Cardiac atrium fibroblast (primary cell): Measurements from ENCODE around the gene NHSL2. TPM values are rescaled to one million over a fixed set of nuclear protein-coding genes. Genes with fewer than 3 reads are reported as not detected.

Experiments
- total RNA-seq: library from RNA; depleted of rRNA; stranded (reverse); fragments of >200 nt; gene quantifications from 2 replicates; pipeline ENCODE4 v1.2.3, GENCODE V29; 2015

The NHSL2 gene
- total RNA-seq, result 0.18 and 0.81 TPM in 2 replicates

DNA sequence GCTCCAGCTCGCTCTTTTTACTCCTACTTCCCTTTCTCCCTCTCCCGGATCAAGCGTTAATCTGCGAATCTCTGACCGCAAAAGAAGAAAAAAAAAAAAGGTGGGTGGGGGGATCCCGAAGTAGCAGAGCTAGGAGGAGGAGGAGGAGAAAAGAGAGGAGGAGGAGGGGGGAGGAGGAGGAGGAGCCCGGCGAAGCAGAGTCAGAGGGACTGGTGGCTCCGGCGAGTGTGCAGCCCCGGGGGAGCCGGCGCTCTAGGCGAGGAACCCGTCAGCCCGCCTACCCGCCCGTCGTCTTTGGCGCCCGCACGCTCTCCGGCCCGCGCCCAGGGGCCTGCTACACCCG, at the start of gene NHSL2:
Gene NHSL2, plus strand, starts transcription at position 203 of the 343 bp plus-strand sequence.

GRCh38 chrX:72131317-72132294, 221.0 kb downstream of the NHSL2 start, which contains the start of gene RTL5:
Gene RTL5, minus strand, starts transcription at chrX:72131915.

GRCh38 chrX:72181178-72182125, 270.8 kb downstream of the NHSL2 start, which contains the start of gene PIN4:
Gene PIN4, plus strand, starts transcription at chrX:72181757. Its CDS starts 29 bp downstream, at chrX:72181786.

Other genes with a start within 250 kb of the NHSL2 start
- gene CXorf49, start 192.6 kb upstream of the NHSL2 start, total RNA-seq, result not detected in 2 replicates
- gene CXorf49B, start 147.5 kb upstream of the NHSL2 start, total RNA-seq, result not detected in 2 replicates
- gene RTL5, start 221.1 kb downstream of the NHSL2 start, total RNA-seq, result 1.3 and 2.6 TPM in 2 replicates